Endometrium (tissue), 2 donors: ENCODE data around the gene MAMDC2.
A peak's percentile ranks its signal among the peaks of the same experiment; 100 is the strongest.

Source experiments
- FAIRE-seq: peaks from 2 replicates; lab custom pipeline; 2012; peaks lifted over from hg19 to GRCh38; lab: Jason Lieb, UNC
- donor health status: control.
- donor health status: control.

The MAMDC2 gene

GRCh38 chr9:70065572-70065971 is 21.9 kb downstream of the MAMDC2 start:
- no peak for FAIRE-seq

GRCh38 chr9:70066418-70066817 is 22.8 kb downstream of the MAMDC2 start:
- FAIRE-seq, result no peak

- FAIRE-seq, result no peak
Measured at GRCh38 chr9:70066874-70067273, 23.2 kb downstream of the MAMDC2 start.

GRCh38 chr9:70069704-70070103 is 26.1 kb downstream of the MAMDC2 start:
- peak; percentile 8 for FAIRE-seq

GRCh38 chr9:70073193-70073592 is 29.5 kb downstream of the MAMDC2 start:
- no peak for FAIRE-seq

- no peak for FAIRE-seq
Measured at GRCh38 chr9:70073756-70074155, 30.1 kb downstream of the MAMDC2 start.

GRCh38 chr9:70076678-70077077 is 33.0 kb downstream of the MAMDC2 start:
- peak; percentile 84 for FAIRE-seq

GRCh38 chr9:70079417-70080037 is 35.9 kb downstream of the MAMDC2 start:
- peak; percentile 92 for FAIRE-seq

- FAIRE-seq, result peak; percentile 21
Measured at GRCh38 chr9:70080481-70081119, 37.0 kb downstream of the MAMDC2 start.

- no peak for FAIRE-seq
Measured at GRCh38 chr9:70081120-70081495, 37.5 kb downstream of the MAMDC2 start.

- no peak for FAIRE-seq
Measured at GRCh38 chr9:70083429-70083828, 39.8 kb downstream of the MAMDC2 start.

- FAIRE-seq, result no peak
Measured at GRCh38 chr9:70085241-70085640, 41.6 kb downstream of the MAMDC2 start.

GRCh38 chr9:70091103-70091502 is 47.5 kb downstream of the MAMDC2 start:
- FAIRE-seq, result no peak

- FAIRE-seq, result no peak
Measured at GRCh38 chr9:70091572-70091971, 47.9 kb downstream of the MAMDC2 start.

- FAIRE-seq, result no peak
Measured at GRCh38 chr9:70092190-70092589, 48.5 kb downstream of the MAMDC2 start.

- no peak for FAIRE-seq
Measured at GRCh38 chr9:70093095-70093494, 49.4 kb downstream of the MAMDC2 start.

- no peak for FAIRE-seq
Measured at GRCh38 chr9:70093944-70094343, 50.3 kb downstream of the MAMDC2 start.

- FAIRE-seq, result no peak
Measured at GRCh38 chr9:70094747-70095146, 51.1 kb downstream of the MAMDC2 start.

GRCh38 chr9:70097187-70097586 is 53.5 kb downstream of the MAMDC2 start:
- FAIRE-seq, result no peak

- FAIRE-seq, result no peak
Measured at GRCh38 chr9:70100362-70100761, 56.7 kb downstream of the MAMDC2 start.

GRCh38 chr9:70101265-70101664 is 57.6 kb downstream of the MAMDC2 start:
- FAIRE-seq, result no peak

GRCh38 chr9:70105147-70105546 is 61.5 kb downstream of the MAMDC2 start:
- no peak for FAIRE-seq

- FAIRE-seq, result no peak
Measured at GRCh38 chr9:70106571-70106970, 62.9 kb downstream of the MAMDC2 start.

GRCh38 chr9:70107558-70107957 is 63.9 kb downstream of the MAMDC2 start:
- no peak for FAIRE-seq
